Stimulated activated CD4-positive, alpha-beta T cell treated with anti-CD3 and anti-CD28 coated beads, TNF-alpha, amount 100 ng/mL, for 24 hours (primary cell): Measurements from ENCODE around the gene NPIPB8.
"Not testable (repeated sequence)": the region's sequence is repeated elsewhere in the genome, so short reads cannot be mapped to it uniquely, and the experiment has no call there.

ENCODE experiments used
- DNase-seq, 3 experiments: peaks; one replicate each; pipeline ENCODE4 v3.0.0-alpha.2; 2020; ENCODE audit warnings: low read depth in 3 of 3

NPIPB8 gene

DNA sequence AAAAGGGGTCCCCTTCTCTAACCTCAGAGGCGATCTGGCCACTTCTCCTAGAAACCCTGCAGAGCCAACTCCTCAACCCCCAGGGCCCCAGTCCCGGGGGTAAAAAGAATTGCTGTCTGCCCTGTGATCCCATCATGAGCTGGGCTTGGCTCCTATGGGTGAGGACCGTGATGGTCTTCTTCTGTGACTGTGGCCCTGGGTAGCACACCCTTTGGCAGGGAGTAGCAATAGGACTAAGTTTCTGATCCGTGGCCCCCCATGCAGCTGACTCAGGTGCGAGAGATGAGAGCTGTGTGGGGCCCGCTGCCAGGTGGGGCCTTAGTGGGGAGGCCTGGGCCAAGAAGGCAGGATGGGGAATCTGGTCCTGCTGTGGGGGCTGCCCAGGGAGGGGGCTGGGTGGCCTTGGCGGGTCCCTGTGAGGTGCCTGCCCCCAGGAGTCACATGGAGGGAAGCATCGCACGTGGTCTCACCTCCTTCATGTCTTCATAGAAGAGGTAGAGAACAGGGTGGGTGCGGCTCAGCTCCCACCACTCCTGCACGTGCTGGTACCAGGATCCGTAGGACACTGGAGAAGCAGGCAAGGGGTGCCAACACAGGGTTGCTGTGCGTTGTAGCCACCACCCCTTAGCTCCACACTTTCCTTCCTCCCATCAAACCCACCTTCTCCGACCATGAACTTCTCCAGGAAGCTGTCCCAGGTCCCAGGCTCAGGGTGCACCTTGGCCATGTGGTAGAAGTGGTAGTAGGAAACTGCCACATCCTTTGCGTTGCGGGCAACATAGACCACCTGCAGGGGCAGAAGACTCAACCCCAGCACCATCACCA lies 31.4 kb upstream of the NPIPB8 start:
- no peak for DNase-seq

DNA sequence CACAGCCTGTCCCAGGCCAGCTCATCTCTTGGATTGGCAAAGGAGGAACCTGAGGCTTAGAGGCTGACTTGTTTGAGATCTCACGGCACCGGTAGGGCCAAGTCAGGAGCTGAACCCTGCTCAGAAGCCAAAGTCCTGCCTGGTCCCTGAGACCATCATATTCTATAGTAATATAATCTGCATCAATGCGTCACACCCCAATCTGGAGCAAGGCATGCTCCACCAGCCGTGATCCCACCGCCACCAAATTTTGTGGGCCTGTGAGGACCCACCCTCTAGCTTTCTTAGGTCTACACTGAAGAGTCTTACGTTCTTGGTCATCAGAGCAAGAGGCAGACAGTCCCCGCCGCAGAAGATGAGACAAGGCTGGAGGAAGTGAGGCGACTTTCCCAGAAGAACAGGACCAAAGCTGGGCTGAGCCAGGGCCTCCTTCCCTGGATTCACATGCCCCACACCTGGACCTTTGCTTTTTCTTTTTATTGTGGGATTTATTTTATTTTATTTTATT lies 30.7 kb upstream of the NPIPB8 start:
- DNase-seq = no peak

DNA sequence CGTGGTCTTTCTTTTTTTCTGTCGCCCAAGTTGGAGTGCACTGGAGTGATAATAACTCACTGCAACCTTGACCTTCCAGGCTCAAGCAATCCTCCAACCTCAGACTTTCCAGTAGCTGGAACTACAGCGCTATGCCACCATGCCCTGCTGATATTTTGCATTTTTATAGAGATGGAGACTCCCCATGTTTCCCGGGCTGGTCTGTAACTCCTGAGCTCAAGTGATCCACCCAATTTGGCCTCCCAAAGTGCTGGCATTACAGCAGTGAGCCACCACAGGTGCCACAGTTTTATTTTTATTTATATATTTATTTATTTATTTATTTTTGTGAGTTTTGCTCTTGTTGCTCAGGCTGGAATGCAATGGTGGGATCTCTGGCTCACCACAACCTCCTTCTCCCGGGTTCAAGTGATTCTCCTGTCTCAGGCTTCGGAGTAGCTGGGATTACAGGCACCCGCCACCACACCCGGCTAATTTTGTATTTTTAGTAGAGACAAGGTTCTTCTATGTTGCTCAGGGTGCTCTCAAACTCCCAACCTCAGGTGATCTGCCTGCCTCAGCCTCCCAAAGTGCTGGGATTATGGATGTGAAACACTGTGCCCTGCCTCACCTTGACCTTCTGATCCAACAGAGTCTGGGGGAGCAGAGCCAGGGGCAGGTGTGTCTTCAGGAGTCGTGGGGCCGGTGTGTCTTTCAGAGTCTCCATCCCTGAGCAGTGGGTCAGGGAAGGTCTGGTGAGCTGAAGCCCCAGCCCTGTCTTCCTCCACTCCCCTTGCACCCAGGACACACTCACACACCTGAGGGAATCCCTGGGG lies 30.0 kb upstream of the NPIPB8 start:
- not testable (repeated sequence) for DNase-seq

DNA sequence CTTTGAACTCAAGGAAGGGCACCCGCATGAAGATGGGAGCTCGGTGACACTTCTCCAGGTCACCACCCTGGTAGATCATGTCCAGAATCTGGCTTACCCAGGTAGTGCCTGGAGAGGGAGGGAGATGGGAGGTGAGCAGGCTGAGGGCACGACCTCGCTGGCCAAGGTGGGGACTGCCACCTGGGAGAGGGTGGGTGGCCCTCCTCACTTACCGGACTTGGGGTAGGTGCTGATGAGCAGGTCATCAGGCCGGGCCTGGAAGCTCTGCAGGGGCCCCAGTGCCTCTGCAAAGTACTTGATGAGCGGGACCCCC lies 29.4 kb upstream of the NPIPB8 start:
- not testable (repeated sequence) for DNase-seq

DNA sequence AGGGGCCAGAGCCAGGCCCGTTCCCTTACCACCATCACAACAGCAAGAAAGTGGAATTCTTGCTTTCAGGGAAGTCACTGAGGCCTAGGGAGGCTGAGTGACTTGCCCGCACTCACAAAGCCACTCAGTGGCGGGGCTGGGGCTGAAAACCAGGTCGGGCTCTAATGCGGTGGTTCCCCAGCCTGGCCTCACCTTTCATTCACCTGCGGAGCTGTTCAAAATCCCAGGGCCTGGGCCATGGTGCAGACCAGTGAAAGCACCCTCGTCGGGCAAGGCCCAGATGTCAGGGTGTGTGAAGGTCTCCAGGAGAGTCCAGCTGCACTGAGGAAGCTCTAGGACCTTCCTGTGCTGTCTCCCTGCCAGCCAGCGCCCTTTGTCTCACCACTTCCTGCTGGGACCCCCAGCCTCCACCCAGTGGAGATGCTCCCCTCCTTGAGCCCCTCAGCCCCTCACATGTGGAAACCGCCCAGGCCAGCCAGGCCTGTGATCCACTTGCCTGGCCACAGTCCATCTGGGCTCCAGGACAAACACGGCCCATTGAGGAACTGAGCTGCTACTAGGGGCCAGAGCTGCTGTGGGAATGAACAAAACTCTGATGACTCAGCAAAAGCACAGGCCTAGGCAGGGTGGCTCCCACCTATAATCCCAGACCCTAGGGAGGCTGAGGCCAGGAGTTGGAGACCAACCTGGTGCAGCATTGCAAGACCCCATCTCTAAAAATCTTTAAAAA lies 28.8 kb upstream of the NPIPB8 start:
- DNase-seq = not testable (repeated sequence)

DNA sequence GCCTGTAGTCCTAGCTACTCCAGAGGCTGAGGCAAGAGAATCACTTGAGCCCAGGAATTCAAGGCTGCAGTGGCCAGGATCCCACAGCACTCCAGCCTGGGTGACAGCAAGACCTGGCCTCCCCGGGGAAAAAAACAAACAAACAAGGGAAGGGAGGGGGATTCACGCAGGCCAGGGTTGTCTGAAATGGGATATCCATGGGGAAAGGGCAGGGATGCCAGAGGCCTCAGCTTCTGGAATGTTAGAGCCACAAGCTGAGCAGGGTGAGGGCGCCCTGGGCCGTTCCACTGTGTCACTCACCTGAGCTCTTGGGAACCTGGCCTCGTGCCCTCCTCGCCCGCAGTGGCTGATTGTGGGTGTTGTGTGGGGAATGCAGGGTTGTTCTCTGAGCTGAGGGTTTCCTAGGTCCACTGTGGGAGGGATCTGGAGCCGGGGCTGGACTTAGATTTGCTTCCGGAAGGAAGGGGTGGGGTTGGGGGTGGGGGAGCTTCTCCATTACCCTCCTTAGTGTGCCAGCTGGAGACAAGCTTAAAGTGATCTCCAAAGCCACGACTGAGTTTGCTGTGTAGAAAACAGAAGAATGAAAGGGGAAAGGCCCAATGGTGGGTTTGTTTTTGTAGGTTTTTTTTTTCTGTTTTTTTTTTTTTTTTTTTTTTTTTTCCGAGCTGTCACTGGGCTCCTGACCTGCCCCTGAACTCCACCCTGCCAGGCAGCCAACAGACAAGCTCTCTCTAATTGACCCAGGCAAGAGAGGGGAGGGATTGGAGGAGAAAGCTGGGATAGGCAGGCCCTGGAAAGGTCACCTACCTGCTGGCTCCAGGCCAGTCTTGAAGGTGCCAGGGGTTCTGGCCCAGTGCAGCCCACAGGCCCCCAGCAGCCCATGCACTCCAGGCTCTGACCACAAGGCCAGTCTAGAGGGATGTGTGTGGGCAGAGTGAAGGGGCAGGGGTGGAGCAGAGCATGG lies 28.0 kb upstream of the NPIPB8 start, which contains the start of gene SULT1A1:
TSS of gene SULT1A1 (minus strand) at position 414 of the 964 bp plus-strand sequence. CDS start 1,189 bp downstream, outside the sequence.
- no peak for DNase-seq

DNA sequence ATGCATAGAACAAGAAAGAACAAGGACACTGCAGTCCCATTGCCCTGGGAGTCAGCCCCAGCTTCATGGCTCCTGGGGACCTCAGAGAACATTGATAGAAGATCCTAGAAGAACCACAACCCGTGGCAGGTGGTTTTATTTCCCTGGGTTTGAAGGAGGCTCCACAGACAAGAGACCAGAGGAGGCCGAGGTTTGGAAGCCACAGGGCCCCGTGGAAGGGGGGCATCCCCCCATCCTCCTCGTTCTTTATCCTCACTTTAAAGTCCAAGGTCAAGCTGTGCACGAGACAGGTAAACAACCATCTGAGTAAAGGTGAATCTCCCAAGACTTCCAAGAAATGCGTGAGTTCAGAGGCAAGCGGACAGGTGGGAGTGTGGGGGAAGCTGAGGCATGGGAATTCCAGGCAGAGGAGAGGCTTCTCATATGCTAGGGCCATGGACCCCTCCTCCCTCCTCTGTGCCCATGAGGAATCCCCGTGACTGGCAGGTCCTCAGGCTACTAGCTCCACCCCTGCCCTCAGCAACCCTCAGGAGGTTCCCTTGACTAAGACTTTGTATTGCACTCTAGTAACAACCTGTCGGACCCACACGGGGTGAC lies 27.2 kb upstream of the NPIPB8 start:
- DNase-seq = no peak

DNA sequence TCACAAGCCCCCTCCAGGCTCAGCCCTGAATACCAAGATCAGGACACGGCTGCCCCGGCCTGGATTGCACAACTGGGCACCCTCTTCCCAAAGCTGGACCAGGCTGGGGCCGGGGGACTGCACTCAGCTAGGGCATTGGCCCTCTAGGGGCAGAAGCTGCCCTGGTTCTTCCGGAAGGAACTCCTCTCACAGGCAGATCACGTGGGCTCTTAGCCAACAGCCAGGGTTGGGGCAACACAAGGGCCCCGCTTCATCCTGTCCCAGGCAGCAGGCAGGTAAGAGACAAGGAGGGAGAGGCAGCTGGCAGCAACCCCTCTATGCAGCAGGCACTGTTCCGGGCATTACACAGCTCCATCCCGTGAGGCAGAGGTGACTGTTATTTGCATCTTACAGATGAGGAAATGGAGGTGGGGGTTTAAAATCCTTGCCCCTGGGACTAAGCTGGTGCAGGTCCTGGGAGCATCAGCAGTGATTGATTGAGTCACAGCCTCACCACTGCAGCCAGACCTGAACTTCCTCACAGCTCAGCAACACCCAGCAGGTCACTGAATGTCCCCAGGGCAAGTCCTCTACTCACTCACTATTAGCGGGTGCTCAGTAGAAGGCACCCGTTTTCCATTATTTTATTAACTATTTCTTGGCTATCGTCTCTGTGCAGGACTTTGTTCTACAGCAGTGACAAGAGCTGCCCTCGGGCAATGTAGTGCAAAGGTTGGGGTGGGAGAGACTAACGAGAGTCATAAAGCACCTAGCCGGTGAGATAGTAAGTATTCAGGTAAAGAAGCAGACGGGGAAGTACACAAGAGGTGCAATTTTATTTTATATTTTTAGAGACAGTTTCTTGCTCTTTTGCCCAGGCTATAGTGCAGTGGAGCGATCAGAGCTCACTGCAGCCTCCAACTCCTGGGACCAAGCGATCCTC lies 25.2 kb upstream of the NPIPB8 start:
- not testable (repeated sequence) for DNase-seq

DNA sequence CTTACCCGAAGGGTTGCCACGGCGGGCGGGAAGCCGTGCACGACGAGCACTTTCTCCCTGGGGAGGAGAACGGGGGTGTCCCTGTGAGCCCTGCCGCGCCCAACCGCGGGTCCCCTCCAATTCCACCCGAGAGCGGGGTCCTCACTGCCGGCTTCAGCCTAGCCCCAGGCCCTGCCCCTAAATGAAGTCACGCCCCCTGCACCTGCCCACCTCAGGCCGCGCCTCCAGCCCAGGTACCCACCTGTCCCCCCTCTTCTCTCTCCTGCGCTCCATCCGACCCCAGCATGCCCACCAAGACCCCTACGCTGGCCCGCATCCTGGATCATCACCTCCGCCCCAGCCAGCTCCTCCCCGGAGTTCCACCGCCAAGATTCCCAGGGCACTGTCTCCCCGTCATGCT lies 24.0 kb upstream of the NPIPB8 start:
- not testable (repeated sequence) for DNase-seq

DNA sequence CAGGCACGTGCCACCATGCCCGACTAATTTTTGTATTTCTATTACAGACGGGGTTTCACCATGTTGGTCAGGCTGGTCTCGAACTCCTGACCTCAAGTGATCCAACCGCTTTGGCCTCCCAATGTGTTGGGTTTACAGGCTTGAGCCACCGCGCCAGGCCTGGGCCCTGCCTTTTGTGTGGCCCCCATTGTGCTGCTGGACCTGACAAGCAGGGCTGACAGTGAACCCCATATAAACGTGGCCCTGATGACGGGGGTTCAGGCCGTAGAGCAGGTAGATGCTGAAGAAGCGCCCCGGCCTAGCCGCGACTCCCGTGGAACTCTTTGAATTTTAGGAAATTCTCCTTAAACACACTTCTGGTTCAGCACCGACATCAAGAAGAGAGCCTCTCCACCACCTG lies 23.3 kb upstream of the NPIPB8 start:
- not testable (repeated sequence) for DNase-seq

DNA sequence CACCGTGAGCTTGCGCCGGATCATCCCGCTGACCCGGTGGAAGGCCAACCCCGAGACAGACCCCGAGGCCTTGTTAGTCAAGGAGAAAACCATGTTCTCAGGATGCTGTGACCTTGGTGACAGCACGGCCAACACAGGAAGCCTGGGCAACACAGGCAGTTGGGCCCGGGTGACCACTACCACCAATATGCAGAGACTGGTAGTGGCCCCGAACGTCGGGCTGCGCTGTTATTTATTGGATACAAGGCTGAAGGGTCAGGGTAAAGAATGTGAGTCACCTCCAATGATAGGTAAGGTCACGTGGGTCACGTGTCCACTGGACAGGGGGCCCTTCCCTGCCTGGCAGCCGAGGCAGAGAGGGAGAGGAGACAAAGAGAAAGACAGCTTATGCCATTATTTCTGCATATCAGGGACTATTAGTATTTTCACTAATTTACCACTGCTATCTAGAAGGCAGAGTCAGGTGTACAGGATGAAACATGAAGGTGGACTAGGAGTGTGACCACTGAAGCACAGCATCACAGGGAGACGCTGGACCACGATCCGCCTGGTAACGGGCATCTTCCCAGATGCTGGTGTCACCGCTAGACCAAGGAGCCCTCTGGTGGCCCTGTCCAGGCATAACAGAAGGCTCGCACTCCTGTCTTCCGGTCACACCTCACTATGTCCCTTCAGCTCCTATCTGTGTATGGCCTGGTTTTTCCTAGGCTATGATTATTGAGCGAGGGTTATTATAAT lies 22.2 kb upstream of the NPIPB8 start:
- DNase-seq = peak in 1 of 3 experiments; percentile 26

DNA sequence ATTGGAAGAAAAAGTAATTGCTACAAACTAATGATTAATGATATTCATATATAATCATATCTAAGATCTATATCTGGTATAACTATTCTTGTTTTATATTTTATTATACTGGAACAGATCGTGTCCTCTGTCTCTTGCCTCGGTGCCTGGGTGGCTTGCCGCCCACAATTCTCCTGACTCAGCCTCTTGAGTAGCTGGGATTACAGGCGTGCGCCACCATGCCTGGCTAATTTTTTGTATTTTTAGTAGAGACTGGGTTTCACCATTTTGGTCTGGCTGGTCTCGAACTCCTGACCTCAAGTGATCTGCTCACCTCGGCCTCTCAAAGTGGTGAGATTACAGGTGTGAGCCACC lies 21.7 kb upstream of the NPIPB8 start:
- not testable (repeated sequence) for DNase-seq

DNA sequence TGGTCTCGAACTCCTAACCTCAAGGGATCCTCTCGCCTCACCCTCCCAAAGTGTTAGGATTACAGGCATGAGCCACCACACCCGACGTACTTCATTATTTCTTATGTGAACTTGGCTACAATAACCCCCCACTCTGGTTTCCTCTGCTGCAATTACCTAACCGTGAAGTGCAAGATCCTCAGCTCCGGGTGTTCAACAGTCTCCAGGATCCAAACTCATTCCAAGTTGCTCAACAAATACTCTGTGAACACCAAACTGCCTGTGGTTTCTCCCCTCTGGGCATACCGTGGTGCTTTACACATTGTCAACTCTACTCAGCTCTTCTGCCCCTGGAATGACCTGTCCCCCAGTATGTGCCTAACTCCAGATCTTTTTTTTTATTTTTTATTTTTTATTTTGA lies 21.2 kb upstream of the NPIPB8 start:
- DNase-seq = no peak

DNA sequence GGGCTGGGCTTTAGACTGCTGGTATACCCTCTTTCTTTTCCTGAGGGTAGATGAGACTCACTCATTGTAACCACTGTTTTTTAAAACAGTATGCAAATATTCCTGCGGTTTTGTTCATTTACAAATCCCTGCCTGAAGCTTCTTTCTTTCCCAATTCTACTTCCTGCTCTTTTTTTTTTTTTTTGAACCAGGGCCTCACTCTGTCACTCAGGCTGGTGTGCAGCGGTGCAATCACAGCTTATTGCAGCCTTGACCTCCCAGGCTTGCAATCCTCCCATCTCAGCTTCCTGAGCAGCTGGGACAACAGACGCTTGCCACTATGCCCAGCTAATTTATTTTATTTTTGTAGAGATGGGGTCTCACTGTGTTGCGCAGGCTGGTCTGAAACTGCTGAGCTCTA lies 20.0 kb upstream of the NPIPB8 start:
- no peak for DNase-seq

DNA sequence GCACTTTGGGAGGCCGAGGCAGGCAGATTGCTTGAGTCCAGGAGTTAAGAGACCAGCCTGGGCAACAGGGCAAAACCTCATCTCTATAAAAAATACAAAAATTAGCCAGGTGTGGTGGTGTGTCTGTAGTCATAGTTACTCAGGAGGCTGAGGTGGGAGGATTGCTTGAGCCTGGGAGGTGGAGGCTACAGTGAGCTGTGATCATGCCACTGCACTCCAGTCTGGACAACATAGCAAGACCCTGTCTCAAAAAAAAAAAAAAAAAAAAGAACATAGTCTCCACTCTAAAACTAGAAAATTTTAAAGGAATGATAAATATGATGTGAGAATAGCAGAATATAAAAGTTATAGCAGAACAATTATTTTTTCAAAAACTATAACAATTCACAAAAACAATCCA lies 17.5 kb upstream of the NPIPB8 start:
- not testable (repeated sequence) for DNase-seq

DNA sequence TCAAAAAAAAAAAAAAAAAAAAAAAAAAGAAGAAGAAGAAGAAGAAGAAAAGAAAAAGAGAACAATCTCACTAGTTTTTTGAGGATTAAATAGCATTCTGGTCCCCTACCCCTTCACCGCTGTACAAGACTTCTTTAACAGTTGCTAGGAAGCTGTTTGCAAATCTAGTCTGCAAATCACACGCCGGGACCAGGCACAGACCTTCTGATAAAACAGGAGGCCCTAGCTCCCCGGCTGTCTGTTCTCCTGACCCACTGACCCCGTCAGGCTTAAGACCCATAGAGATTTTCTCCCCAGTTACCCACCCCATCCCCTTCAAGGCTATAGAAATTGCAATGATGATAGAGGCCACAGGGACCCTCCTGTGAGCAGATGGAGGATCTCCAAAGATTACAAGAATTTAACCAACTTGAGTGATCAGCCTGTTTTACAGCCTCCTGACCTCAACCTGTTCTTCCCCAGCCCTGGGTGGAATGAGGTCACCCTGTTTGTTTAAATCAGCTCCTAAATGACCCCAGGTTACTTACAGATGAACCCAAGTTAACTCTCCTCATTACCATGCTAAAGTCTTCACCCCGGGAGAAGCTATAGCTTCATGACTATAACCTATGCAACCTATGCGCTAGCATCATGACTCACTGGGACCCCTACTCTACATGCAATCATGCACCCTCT lies 16.2 kb upstream of the NPIPB8 start:
- no peak for DNase-seq

DNA sequence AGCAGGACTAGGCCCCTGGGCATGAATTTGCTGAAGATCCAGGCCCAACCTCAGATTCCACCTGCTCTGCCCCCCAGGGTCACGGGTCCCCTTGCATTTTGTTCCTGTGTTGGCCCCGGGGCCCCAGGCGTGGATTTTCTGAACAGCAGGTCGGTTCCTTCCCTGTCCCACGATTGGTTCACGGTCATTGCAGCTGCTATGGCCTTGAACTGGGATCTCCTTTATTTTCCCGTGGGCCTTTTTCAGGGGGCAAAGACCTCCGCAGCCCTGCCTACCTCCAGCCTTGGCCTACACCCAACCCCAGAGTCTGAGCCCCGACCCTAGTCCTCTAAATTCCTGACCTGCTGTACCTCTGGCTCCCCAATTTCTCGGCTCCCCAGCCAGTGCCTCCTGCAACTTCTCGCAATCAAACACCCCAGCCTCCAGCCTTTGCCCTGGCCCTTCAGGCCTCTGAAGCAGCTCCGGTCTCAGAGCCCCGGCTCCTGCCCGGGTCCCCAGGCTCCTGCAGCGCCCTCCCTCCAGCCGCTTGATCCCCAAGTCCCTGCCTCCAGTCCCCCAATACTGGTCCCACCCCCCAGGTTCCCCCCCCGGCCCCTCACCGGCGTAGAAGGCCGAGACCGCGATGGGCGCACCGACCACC lies 15.2 kb upstream of the NPIPB8 start:
- not testable (repeated sequence) for DNase-seq
